HG03064 (cell line): ENCODE results near the gene NDE1.
A peak's percentile ranks its signal among the peaks of the same experiment; 100 is the strongest.
"Not testable (repeated sequence)": the region's sequence is repeated elsewhere in the genome, so short reads cannot be mapped to it uniquely, and the experiment has no call there.

ENCODE experiments used
- ATAC-seq: cut with Tn5 transposase; IDR thresholded peaks from one replicate; pipeline ENCODE4 v1.9.1; 2021; ENCODE audit warnings: low read depth; ENCODE audit not compliant: unreplicated experiment

The NDE1 gene, protein sequence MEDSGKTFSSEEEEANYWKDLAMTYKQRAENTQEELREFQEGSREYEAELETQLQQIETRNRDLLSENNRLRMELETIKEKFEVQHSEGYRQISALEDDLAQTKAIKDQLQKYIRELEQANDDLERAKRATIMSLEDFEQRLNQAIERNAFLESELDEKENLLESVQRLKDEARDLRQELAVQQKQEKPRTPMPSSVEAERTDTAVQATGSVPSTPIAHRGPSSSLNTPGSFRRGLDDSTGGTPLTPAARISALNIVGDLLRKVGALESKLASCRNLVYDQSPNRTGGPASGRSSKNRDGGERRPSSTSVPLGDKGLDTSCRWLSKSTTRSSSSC

DNA sequence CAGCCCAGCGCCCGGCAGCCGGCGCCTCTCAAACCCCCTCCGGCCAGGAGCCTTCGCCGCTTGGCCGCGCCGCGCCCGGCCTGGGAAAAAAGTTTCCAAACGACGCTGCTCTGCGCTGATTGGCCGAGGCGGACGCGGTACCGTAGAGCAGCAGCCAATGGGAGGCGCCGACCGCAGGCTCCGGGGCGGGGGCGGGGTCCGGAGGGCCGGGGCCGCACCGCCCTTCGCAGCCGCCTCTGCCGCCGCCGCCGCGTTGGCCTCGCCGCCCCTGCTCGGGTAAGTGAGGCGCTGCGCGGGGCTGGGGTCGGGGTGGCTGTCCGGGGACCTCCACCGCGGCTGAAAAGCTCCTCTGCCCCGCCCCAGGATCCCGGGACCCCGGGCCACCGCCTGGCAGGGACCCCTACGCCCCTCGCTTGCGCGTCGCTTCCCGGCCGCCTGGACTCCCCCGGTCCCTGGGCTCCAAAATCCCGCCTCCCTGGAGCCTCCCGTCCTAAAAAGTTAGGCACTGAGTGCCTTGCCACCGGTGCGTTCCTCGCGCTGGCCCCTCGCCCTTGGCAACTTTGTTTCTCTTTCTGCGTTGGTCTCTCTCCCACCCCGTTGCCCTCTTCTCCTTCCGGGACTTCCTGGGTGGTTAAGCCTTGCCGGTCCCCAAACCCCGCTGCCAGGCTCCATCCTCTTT, at the start of gene NDE1:
TSS of gene NDE1 (plus strand) at position 227 of the 679 bp plus-strand sequence. CDS start 14,534 bp downstream, outside the sequence.
- ATAC-seq = peak; percentile 63

- ATAC-seq = no peak
Observed at GRCh38 chr16:15601212-15601879, 48.7 kb upstream of the NDE1 start.

- ATAC-seq = no peak
Observed at GRCh38 chr16:15602285-15603044, 47.6 kb upstream of the NDE1 start.

GRCh38 chr16:15604460-15605440, 45.3 kb upstream of the NDE1 start:
- no peak for ATAC-seq

DNA sequence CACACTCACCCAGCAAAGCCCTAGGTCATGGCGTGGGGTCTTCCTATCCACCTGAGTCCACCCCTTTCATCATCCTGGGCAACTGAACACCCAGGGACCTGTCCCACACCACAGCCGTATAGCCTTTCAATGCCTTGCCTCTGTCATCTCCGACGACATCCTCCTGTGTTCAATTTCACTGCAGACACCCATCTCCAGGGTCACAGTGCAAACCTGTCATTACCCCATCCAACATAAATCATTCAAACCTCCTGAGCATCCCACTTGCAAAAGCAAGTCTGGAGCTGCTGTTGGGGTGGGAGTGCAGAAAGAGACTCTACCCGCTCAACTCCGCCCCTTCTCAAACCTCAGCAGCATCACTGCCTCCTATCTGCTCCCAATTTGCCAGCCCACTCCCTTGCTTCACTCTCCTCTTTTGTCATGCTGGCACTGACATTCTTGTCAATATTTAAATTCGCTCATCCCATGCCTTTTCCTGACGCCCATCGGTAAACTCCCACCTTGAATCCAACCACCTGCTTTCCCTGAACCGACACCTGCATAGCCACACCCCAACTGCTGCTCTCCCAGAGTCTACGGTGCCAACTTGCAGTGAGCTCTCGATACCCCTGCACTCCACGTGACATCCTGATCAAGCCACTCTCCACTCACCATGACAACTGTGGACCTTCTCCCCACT, 44.1 kb upstream of the NDE1 start:
- no peak for ATAC-seq

DNA sequence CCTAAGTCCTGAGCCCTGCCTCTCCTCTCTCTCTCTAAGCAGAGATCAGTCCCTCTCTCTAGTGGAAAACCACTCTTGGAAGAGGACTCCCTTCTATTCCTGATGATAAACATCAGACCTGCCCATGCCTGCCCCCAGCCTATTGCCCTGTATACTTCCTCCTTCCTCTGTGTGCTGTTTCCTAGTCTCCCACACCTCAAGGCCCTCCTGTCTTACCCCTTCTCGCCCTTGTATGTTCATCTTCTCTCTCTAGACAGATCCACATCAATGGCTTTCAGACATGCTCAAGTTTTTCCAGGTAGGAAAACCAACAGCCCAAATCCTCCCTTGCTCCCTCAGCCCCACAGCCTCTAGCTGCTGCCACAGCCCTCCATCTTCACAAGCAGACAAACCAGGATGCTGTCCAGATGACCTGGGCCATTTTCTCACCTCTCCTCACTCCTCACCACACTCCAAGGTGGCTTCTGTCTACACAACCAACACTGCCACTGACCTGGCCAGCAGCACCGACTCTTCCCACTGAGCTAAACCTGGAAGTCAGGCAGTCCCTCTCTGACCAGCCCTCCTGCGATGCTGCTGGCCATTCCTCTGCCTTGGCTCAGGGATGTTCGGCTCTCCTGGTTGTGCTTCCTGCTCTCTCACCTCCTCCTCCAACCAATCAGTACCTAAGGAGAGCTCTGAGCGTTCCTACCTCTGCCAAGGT, 43.4 kb upstream of the NDE1 start:
- ATAC-seq = no peak

GRCh38 chr16:15607221-15607699, 42.8 kb upstream of the NDE1 start:
- not testable (repeated sequence) for ATAC-seq

DNA sequence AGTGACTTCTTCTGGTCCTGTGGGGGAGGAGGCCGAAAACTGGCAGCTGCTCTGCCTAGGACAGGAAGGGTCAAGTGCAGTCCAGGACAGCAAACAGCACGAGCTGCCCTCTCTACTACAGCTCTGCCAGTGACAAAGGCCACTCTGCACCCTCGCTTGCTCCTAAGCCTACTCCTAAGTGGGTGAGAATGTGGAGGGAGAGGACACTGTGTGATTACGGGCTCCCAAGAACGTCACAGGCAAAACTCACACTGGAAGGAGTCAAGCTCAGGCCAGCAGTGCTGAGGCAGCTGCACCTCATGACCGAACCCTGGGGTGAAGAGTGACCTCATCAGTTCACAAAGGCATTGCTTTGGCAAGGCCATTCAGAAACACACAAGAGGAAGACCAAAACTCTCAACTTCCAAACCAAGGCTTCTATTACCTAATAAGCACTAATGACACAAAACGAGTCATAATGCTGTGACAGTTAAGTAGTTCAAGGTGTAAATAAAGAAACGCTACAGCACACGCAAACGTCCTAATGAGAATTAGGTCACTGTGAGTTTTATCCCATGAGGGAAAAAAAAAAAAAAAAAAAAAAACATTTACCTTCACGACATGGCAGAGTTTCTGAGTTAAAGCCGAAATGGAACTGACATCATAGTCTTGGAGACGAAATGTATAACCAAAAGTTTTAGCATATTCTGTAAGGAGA, 42.2 kb upstream of the NDE1 start:
- no peak for ATAC-seq

- no peak for ATAC-seq
Observed at GRCh38 chr16:15608398-15609285, 41.4 kb upstream of the NDE1 start.

- ATAC-seq = no peak
Observed at GRCh38 chr16:15609286-15609649, 40.8 kb upstream of the NDE1 start.

DNA sequence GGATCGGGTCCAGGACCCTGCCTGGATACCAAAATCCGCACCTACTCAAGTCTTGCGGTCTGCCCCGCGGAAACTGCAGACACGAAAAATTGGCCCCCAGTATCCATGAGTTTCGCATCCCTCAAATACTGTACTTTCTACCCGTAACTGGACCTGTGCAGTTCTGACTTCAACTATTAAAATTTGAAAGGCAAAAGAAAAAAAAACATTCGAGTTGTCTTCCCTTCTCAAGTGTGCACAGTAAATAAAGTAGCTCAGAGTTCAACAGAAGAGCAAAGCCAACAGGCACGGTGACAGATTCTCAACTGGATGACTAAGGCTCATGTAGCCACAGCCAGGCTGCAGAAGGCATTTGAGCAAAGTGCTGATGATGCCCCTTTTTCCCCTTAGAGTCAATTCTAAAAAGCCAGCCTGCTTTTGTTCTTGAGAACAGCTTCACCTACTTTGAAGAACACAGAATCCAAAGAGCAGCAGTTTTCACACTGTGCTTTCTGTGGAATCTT, 39.6 kb upstream of the NDE1 start:
- no peak for ATAC-seq

DNA sequence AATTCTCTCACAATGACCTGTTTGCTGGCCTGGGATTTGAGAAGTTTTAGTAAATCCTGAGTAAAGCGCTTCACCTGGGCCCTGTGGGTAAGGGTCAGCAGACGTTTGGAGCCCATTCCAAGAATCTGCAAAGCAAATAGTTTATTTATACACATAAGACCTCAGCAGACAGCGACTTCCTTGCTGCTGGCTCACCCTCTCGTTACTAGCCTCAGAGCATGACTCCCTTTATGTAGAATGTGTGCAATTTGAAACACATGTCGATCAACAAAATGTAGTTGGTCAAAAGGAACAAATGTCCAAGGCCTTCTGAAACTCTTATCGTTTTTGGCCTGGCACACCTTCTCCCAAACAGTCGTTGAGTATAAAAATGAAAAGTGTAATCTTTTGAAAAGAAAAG, 38.4 kb upstream of the NDE1 start:
- no peak for ATAC-seq

DNA sequence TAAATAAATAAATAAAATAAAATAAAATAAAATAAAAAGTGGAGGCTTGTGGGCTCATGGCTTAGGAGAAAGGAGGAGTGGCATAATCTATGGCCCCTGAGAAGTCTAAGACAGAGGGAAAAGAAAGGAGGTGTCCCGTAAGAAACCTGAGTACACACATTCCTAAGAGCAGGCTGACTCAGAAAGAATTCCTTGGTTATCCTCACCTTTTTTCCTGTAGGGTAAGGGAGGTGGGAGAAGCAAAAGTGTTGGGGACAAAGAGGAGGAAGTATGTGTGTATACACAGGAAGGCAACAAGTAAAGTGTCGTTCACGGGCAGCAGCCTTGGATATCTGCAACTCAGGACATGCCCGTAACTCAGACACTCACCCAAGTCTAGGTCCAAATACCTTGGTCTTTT, 36.4 kb upstream of the NDE1 start:
- ATAC-seq = no peak

- ATAC-seq = no peak
Observed at GRCh38 chr16:15616012-15616411, 34.0 kb upstream of the NDE1 start.

- ATAC-seq = no peak
Observed at GRCh38 chr16:15616475-15617165, 33.4 kb upstream of the NDE1 start.

DNA sequence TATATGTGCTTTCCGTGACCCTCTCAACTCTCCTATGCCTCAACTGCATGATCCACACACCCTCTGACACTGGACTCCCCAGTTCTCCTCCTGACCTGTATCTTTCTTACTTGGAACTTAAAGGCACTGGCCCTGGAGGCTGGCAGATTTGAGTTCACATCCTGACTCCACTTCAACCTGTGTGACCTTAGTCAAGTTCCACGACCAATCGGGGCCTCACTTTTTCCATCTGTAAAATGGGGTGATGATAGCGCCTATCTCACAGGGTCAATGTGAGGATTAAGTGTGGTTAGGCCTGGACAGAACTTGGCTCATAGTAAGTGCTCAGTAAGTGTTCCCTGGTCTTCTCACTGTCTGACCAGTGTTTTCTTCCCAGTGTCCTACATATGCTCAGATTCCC, 32.1 kb upstream of the NDE1 start:
- ATAC-seq = no peak
